Measurements from ENCODE around the gene THEM5.

GRCh38 chr1:151860504-151861187 lies 7.1 kb upstream of the THEM5 start:
- TF ChIP-seq POLR2AphosphoS5 (IDR thresholded peaks at IDR 0.05) (no peak), CTCF (IDR thresholded peaks at IDR 0.05 in 8 of 11, conservative IDR thresholded peaks at IDR 0.05 in 3 of 11) (no peak)

Data from spleen (tissue), 7 donors.